Fibroblast of skin of right biceps (primary cell): ENCODE measurements around the gene PRR29.
"Not testable (repeated sequence)": the region's sequence is repeated elsewhere in the genome, so short reads cannot be mapped to it uniquely, and the experiment has no call there.

ENCODE experiments used
- DNase-seq: peaks from one replicate; pipeline ENCODE4 v3.0.0-alpha.2; 2013

The PRR29 gene

GRCh38 chr17:63975541-63976092 is 22.5 kb upstream of the PRR29 start:
- DNase-seq = no peak

- no peak for DNase-seq
Measured at GRCh38 chr17:63976702-63977101, 21.4 kb upstream of the PRR29 start.

DNA sequence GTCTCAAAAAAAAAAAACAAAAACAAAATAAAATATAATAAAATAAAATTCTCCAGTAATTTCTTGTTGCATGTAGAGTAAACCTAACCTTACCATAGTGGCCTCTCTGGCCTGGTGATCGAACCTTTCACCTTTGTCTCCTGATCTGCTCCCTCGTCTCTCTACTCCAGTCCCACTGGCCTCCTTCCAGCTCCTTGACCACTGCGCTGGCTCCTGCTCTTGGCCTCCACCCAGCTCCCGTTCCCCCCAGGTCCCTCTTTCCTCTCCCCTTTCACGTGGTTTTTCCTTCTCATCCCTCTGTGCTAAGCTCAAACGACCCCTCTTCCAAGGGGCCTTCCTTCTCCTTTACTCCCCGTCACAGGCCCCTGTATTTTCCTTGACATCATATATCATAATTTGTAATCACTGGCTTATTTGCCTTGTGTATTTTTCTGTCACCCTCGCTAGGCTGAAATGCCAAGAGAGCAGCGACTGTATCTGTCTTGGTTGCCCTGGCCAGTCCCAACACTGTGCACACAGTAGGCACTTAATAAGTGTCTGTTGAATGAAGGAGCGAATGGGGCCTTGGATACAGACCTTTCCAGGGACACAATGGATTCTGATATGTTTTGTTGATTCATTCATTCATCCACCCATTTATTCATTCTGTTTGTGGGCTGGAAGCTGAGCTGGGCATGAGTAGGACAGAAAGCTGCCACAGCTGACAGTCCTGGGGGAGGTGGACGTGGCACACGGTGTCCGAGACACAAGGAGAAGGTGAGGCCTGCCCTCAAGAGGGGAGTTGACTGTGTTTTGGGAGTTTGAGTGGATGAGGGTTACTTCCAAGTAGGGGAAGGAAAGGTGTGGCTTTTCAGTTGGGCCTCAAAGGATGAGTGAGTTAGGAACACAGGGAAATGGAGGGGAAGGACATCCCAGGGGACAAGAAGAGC is 19.6 kb upstream of the PRR29 start:
- no peak for DNase-seq

GRCh38 chr17:63982641-63983040 is 15.5 kb upstream of the PRR29 start:
- not testable (repeated sequence) for DNase-seq

- DNase-seq = no peak
Measured at GRCh38 chr17:63983320-63983719, 14.8 kb upstream of the PRR29 start.

DNA sequence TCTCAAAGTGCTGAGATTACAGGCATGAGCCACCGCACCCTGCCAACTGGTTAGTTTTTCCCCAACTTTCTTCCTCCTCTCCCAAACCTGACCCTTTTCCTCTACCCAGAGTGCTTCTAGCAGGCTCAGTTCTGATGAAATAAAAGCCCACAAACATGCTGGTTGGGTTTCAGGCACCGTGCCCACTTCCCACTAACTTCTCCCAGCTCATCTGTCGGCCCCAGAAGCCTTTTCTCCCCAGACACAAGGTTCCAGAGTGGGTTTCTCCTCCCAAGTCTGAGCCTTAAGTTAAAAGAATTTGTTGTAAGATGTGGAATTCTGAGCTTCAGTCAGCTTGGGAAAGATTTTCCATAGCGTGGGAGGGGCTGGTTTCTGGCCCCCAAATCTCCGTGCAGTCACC is 13.9 kb upstream of the PRR29 start:
- peak; percentile 41 for DNase-seq

DNA sequence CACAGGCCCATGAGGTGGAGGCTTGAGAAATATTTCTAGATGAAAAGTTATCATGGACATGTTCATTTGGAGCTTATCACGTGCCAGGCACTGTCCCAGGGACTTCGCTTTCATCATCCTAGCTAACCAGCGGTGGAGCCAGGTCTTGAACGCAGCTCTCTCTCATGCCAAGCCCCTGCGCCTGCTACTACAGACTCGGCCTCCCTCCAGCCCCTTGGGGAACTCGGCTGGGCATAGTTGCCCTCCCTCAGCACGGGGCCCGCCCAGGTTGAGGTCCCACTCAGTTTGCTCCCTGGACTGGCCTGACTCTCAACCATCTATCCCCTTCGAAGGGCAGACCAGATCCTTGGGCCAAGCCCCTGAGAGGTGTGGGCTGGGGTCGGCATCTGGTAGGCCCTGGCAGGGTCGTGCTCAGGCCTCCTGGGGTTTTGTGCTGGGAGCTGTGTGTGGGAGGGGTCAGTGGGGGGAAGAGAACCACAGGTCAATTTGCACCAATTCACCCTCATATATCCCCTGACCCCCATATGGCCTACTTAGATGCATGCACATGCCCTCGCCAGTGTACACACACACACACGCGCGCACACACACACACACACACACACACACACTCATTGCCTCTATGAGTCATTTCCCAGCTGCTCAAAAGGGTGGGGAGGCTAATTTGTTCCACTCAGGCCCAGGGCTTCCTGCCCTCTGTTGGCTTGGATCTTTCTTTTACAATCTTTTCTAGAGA is 13.3 kb upstream of the PRR29 start:
- DNase-seq = peak; percentile 89

DNA sequence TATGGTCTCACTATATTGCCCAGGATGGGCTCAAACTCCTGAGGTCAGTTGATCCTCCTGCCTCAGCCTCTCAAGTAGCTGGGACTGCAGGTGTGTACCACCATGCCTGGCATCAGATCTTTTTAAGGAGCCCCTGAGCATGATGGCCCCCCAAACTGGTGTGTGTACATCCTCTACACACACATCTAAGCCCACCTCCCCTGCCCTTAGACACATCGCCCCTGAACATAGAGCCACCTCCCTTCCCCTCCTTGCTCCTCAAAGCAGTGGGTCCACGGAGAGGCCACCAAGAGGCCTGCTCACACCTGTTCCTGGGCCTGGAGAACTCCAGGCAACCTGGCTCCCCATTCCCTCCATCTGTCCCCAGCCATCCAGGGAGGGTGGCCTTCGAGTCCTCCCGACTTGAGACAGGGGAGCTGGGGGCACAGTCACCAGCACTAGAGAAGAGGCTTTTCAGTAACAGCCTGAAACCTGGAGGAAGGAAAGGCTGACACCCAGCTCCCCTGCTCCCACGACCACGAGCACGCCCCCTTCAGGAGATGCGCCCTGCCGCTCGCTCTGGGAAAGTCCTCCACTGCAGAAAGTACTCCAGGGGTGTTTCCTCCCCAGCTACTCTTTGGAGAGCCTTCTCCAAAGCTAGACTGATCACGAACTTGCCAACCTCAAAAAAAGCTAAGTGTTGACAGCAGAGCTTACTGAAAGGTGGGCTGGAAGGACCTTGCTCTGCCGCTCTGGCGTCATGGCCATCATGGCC is 12.6 kb upstream of the PRR29 start:
- no peak for DNase-seq

GRCh38 chr17:63986821-63987220 is 11.3 kb upstream of the PRR29 start:
- no peak for DNase-seq

GRCh38 chr17:63987221-63988126 is 10.7 kb upstream of the PRR29 start:
- no peak for DNase-seq

DNA sequence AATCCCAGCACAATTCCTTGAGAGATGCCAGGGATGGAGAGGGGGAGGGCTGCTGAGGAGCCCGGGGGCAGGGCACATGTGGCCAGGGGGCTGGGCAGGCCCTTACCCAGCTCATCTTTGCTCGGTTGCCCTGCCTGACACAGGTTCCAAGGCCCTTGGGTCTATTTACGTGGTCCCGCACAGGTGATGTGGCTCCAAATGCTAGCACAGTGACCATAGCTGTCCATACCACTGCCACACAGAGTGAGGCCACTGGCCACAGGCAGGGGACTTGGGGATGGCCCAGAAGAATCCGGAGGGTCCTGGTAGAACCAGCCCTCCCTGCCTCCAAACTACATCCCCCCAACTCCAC is 10.0 kb upstream of the PRR29 start:
- no peak for DNase-seq

DNA sequence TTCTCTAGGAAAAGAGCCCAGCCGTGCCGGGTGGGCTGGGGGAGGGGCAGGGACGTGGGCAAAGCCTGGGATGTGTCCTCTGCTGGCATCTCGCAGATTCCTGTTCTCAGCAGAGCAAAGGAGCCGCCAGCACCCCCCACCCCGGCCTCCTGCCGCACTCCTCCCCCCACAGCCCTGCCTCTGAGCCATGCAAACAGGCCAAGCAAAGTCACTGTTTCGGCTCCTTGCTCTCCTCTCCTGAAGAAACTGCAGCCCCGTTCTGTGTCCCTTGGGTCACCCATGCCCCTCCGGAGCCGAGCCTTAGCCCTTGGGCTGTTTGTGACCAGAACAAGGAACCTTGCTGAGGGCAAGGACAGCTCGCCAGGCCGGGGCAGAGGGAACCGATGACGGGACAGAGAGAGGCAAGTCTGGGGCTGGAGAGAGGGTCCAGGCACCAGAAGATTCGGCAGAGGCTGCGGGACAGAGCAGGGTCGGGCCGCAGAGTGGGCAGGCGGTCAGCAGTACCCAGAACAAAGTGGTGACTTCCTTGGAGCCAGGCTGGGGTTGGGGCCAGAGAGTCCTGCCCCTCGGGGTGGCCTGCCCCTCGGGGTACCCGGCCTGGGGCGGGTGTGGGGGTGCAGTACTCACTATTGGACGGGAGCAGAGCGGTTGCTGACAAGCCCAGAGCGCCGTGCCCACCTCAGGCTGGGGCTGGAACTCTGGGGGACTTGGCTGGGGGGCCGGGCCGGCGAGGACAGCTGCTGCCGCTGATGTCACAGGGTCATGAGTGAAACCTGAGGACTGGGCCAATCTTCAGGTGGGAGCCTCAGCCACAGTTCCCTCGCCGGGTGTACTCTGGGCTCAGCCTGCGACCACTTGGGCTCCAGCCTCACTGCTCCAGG is 9.2 kb upstream of the PRR29 start:
- peak; percentile 48 for DNase-seq

- no peak for DNase-seq
Measured at GRCh38 chr17:63989622-63990345, 8.4 kb upstream of the PRR29 start.

- DNase-seq = no peak
Measured at GRCh38 chr17:63991611-63992010, 6.5 kb upstream of the PRR29 start.

GRCh38 chr17:63993368-63993985 is 4.7 kb upstream of the PRR29 start:
- DNase-seq = no peak

DNA sequence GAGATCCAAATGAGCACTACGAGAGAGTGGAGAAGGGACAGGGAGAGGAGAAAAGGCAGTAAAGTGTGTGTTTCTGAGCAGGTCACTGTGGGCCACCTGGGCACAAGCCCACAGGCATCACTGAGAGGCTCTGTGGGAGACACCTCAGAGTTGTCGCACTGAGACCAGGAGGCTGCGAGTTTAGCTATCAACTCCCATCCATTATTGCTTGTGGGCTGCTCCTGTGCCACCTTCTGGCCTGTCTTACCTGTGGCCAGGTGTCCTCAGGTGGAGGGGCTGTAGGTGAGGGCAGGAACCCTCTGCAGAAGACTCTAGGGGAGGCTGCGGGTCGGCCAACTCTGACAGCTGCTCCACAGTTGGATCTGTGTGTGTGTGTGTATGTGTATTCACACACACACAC is 2.5 kb upstream of the PRR29 start:
- no peak for DNase-seq

DNA sequence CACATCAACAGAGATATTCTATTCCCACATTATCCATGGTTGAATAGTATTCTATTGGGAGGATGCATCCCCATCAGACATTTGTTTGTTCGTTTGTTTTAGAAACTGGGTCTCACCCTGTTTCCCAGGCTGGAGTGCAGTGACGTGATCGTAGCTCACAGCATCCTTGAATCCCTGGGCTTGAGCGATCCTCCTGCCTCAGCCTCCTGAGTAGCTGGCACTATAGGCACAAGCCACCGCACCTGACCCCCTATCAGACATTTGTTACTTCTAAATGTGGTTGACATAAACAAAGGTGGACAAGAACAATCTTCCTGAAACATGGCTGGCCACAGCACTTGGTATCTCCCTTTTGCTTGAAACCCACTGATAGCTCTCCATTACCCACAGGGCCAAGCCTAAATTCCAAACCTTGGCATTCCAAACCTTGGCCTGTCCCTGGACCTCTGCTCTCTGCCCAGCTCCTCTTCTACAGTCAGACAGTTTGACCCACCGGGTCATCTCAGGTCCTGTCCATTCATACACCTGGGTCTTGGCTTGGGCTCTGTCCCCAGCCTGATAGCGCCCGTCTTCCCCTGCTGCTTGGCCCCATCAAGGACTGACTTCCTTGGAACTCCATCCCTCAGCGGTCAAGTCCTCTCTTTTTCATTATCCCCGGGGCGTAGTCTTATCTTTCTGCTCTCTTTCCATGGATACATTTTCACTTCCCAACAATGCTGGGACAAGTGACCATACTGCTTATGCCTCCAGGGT is 1.5 kb upstream of the PRR29 start:
- no peak for DNase-seq

GRCh38 chr17:63997341-63998048 is 656 bp upstream of the PRR29 start:
- no peak for DNase-seq
